GM19397 (cell line): ENCODE measurements around the gene COP1.
"Not testable (repeated sequence)": the region's sequence is repeated elsewhere in the genome, so short reads cannot be mapped to it uniquely, and the experiment has no call there.

Experiments
- ATAC-seq: cut with Tn5 transposase; IDR thresholded peaks from one replicate; pipeline ENCODE4 v1.9.1; 2021; ENCODE audit warnings: mild to moderate bottlenecking, moderate library complexity; ENCODE audit not compliant: unreplicated experiment

Gene COP1

DNA sequence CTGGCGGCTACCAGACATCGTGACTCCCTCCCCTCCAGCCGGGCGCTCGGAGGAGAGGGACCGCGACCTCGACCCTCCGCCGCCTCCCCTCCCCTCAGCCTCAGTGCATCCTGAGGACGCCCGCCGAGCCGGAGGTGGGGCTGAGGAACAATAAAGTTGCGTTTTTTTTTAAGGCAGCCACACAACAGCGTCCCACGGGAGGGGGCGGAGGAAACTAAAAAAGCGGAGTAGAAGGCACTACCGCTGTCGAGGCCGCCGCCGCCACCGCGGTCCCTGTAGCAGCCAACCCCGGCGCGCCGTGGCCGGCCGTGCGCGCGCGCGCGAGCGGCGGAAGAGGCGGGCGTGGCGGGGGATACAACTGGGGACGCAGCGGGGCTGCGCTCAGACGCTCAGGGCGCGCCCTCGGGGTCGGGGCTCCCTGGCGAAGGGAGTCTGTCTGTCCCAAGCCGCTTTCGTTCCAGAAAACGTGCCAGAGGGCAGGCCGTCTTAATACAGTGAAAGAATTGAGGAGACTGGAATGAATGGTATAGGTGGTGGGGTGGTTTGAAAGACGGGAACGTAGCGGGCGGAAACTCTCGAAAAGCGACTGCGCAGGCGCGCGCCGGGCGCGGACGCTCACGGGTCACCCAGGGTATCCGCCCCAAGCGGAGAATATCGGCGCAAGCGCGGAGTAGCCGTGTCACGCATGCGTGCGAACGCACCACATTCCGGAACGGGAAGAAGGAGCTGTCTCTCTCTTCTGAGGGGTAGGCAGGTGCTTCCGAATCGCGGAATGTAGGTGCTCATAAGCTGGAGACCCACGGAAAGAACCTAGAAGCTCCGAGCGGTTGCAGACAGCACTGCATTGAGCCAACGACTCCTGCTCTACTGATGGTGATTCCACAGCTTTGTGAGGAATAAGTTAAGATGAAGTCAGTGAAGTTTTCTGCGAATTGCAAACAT is at the start of gene COP1:
COP1 (minus strand) TSS at position 326 of the 942 bp plus-strand sequence; CDS start at position 18, 308 bp downstream.
- peak; percentile 88 for ATAC-seq

DNA sequence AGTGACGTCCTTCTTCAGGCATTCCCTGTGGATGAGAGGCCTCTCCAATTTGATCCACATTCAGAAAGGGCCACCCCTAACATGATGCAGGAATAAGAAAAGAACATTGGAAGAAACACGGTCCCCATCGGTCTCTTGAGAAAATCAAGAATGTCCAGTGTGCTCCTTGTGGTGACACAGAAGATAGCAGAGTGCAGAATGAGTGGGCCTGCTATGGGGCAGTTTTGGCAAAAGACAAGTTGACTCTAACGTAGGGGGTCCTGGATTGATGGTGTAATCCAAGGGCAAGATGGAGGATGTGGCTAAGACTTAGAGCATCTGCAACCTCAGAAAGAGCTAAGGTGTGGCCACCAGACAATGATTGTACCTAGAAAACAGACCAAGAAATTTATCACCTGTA is 45.1 kb upstream of the COP1 start:
- no peak for ATAC-seq

DNA sequence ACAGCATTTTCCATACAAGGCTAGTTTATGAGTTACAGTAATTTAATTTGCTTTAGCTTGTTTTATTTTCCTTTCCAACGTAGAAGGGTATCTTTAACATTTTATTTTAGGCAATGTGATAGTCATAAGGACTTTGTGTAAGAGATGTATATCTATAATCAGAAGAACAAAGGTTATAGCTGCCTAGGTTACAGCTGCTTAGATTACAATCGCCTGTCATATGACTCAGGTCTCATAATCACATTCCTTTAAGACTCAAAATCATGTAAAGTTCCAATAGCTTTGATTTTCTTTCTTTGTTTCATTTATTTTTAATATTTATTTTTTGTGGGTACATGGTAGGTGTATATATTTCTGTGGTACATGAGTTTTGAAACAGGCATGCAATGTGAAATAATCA is 37.8 kb upstream of the COP1 start:
- ATAC-seq = no peak

DNA sequence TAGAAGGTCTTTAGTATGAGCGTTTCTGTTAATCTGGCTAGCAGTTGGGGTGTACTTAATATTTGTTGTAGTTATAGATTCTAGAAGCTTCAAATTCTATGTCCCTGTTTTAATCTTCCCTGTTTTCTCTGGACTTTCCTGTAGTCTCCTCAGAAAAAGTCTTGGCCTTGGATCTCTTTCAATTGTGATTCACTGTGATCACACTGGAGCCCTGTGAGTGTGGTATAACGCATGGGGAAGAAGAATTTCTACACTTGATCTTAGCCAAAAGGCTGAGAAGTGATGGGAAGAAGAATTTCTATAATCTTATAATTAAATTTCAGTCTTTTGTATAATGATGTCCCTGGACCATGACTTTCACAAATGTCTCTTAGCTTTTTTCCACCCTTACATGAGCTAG is 36.7 kb upstream of the COP1 start:
- ATAC-seq = no peak

DNA sequence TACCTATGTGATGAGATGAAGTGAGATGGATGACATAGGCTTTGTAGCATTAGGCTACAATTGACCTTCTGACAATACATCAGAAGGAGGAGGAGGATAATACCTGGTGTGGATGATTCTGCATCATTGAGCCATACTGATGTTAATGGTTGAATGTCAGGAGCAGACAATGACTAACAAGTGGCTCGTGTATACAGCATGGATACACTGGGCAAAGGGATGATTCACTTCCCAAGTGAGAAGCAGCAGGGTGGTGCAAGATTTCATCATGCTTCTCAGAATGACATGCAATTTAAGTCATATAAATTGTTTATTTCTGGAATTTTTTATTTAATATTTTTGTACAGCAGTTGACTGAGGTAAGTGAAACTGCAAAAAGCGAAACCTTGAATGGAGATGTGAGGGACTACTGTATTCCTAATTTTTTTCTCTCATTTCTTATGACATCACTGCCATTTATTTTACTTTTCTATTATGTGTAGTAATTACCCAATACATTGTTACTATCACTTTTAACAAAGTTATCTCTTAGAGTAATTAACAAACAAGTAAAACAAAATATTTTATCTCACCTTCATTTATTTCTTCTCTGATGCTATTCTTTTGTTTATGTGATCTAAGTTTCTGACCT is 34.4 kb upstream of the COP1 start:
- no peak for ATAC-seq

DNA sequence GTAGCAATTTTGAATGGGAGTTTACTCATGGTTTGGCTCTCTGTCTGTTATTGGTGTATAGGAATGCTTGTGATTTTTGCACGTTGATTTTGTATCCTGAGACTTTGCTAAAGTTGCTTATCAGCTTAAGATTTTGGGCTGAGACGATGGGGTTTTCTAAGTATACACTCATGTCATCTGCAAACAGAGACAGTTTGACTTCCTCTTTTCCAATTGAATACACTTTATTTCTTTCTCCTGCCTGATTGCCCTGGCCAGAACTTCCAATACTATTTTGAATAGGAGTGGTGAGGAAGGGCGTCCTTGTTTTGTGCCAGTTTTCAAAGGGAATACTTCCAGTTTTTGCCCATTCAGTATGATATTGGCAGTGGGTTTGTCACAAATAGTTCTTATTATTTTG is 26.6 kb upstream of the COP1 start:
- ATAC-seq = not testable (repeated sequence)

DNA sequence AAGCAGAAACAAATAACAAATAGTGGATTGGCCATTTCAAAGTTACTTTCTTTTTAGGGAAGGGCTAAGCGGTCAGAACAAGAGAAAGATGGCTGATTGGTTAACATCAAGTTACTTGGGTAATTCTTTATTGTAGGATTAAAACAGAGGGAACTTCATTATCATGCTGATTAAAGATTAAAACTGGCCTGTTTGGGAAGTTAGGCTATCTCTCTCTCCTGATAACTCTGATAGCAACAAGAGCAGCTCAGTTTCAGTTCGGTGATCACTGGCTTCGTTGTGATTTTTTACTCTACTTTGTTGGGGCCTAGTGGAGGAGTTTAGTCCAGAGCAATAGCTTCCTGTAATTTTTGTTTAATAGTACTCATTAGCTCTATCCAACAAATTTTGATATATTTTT is 20.5 kb upstream of the COP1 start:
- ATAC-seq = no peak

DNA sequence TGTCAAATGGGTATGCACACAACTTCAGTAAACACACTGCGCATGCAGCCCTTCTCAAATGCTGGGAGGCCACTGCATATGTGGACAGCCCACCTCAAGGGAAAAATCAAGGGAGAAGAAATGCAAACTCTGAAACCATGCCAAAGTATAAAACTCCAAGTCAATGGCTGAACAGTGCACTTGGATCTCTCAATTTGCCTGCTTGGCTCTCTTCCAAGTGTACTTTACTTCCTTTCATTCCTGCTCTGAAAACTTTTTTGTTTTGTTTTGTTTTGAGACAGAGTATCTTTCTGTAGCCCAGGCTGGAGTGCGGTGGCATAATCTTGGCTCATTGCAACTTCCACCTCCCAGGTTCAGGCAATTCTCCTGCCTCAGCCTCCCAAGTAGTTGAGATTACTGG is 18.8 kb upstream of the COP1 start:
- no peak for ATAC-seq

DNA sequence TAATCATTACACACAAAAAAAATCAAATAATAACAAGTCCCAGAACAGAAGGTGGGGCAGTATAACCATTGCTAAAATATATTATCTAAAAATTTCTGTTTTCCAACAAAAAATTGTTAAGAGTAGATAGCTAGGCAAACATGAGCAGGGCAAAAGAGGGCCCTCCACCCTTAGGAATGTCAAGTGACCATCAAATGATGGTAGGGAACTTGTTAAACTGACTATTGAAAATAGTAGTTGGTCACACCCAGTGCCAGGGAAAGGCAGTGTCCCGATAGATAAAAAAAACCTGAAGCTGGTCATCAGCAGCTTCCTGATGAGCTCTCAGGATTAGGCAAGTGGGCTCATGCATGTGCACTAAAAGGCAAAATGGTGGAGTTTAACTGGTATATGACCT is 18.4 kb upstream of the COP1 start:
- ATAC-seq = no peak

DNA sequence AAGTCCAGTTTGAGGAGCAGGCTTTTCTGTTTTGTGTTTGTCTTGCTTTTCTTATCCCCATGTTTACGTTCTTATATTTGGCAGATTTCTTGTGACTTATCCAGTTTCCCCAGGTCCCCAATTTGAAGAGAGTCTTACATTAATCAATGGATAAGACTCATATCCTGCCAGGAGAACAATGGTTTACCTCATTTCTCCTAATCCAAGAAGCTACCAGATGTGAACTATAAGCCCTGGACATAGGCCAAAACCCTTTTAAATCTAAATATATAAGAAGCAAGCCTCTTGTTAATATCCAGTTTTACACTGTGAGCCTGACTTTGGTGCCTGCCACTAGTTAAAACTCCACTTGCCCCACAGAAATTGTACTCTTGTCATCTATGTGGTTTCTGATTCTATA is 15.1 kb upstream of the COP1 start:
- no peak for ATAC-seq

DNA sequence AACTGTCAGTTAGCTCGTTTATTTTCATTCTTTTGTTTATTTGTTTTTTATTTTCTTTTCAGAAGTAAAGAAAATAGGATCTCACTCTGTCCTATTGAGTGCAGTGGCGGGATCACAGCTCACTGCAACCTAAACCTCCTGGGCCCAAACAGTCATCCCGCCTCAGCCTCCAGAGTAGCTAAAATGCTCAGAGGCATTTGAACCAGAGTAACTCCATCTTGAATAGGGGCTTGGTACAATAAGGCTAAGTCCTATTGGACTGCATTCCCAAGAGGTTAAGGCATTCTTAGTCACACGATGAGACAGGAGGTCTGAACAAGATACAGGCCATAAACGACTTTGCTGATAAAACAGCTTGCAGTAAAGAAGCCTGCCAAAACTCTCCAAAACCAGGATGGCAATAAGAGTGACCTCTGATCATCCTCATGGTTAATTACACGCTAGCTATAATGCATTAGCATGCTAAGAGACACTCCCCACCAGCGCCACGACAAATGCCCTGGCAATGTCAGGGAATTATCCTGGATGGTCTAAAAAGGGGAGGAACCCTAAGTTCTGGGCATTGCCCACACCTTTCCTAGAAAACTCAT is 13.1 kb upstream of the COP1 start:
- no peak for ATAC-seq

DNA sequence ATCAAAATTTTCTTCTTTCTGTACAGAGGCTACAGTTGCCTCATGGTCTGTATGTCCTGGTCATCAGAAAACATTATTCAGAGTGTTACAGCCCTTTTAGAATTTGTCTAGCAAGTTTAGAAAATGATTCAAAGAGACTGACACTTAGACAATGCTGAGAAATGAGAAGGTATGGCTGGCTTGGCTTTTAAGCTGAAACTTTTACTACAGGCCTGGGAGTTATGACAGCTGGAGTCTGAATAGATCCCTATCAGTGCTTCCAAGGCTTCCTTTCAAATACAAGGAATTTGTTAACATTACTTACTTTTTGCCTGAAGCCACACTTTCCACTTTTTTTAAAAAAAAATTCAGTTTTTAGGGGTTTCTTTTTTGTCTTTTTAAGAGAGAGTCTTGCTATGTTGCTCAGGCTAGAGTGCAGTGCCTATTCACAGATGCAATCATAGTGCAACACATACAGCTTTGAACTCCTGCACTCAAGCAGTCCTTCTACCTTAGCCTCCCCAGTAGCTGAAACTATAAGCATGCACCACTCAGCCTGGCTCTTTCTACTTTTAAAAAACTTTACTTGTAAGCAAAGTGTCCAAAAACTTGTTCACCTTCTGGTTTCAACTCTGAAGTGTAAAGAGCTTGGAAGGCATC is 10.5 kb upstream of the COP1 start:
- no peak for ATAC-seq

DNA sequence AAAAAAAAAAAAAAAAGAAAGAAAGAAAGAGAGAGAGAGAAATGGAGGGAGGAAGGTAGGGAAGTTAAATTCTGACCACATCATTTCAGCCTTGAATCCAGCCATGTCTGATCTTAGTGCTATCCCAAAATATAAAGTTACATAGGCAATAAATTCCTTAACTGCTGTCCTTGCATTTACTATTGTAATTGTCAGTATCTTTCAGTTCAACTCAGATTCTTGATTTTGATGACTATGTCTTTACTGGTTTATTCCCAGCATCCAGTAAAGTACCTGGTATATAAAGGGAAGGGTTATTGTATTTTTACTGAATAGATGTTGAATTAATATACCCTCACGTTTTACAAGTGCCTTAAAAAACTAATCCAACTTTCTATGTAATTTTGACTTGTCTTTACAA is 8.9 kb upstream of the COP1 start:
- no peak for ATAC-seq

DNA sequence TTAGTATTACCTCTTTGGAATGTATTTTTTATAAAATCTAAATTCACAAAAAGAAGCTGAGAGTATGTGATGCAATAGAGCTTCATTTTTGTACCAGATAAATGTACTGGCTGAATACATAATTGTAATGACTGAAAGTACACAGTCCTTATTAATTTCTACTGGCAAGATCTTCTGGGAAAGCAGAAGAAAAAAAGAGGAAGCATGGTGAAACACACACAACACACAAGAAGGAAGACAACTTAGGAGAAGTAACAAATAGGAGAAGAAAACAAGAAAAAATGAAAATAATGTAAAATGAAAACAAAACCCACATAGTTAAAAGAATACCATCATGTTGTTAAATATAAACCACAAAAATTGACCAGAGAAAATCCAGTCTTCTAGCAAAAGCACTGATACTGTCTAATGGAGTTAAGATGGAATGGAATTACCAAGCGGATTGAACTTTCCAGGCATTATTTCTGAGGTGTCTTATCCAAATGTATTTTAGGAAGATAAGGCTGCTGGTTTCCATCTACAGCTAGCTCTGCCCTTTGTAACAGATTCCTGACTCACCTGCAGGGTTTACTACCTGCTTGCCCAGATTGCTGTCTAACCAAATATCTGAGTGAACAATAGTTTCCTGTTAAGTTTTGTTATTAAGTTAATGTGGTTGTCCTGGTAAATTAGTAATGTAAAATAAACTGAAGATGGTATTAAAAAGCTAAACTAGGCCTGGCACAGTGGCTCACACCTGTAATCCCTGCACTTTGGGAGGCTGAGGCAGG is 4.5 kb upstream of the COP1 start:
- no peak for ATAC-seq

DNA sequence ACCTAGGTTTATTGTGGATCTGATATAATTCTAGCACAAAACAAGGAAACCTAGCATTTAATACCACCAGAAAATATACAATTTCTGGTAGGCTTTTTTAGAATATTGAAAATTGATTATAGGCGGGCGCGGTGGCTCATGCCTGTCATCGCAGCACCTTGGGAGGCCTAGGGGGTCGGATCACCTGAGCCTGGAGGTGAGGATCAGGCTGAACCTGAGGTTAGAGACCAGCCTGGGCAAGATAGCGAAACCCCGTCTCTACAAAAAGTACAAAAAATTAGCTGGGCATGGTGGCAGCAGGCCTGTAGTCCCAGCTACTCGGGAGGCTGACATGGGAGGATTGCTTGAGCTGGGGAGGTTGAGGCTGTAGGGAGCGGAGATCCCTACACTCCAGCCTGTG is 948 bp upstream of the COP1 start:
- ATAC-seq = no peak

DNA sequence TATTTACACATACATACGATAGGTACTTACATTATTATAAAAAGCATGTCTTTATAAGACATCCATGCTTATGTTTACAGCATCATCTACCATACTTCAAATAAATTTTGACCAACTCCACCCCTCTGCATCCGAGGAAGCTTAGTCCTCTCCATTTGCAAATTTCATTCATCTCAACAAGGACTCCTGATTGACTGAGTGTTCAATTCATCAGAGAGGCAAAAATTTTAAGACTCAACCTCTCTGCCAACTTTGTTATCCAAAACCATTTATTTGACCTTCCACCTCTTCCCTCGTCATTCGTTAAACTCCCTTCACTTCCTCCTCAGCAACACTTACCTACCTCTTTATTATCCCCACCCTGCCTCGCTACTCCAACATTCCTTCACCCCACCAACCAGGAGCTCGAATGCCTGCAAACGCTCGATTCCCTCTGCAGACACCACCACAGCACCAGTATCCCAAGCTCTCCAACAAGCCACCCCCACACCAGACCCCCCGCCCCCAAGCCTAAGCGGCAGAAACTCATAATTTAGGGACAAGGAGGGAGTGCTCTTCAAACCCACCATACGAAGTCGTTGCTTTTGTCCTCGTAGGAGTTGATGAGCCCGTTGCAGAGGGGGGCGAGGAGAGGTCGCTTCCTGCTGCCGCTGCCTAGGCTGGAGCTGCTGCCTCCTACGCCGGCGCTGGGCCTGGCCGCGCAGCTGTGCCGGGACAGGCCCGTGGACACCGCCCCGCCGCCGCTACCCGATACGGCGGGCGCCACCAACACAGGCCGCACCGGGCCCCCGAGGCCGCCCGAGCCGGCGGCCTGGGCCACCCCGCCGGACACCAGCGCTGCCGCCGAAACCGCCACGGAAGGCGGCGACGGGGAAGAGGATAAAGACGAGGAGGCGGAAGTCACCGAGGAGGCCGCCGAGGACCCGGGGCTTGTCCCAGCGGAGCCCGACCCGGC is 803 bp downstream of the COP1 start:
- ATAC-seq = peak; percentile 26

DNA sequence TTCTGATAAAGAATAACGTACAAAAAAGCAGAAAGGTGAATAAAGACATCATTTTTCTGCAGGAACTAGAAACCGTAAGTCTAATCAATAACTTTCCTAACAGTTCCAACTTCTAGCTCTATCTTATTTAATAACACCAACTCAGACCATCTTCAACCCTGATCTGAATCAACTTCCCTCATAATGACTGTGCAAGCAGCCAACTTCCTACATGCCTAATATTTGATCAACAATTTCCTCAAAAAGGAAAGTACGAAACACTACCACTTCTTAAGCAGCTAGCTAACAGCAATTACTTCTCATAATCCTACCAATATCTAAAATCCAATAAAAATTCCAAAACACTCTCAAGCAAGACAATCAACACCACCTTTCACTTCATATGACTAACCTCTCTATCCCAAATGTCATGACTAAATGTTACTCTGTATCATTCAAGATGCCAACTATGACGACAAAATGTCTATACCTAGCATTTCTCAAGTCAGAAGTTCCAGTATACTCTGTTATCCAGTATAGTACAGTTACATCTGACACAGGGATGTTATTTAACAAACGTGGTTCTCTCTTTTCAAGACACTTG is 1.7 kb downstream of the COP1 start:
- no peak for ATAC-seq

DNA sequence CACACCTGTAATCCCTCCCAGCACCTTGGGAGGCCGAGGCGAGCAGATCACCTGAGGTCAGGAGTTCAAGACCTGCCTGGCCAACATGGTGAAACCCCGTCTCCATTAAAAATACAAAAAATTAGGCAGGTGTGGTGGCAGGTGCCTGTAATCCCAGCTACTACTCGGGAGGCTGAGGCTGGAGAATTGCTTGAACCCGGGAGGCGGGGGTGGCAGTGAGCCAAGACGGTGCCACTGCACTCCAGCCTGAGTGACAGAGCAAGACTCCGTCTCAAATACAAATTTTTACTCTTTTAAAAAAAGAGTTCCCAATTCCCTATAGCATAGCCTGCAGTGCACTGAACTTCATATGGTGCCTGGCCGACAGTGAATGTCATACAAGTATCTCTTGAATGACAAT is 2.4 kb downstream of the COP1 start:
- not testable (repeated sequence) for ATAC-seq

DNA sequence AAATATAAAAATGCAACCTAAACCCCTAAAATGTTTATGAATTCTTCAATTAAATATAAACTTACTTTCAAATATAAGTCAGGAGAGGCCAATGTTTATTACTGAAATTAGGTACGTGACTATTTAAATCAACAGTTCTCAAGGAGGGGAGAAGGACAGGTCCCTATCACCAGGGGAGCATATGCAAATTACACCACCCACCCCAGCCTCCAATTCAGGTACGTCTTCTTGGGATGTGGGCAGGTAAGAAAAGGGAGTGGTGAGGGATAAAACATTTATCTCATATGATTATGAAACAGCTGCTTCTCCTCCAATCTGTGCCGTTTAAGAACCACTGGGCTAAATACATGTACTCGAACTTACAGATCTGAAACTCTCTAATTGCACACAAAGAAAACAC is 3.4 kb downstream of the COP1 start:
- ATAC-seq = no peak
